C4-2B (cell line): ENCODE measurements around the gene ANXA3.

Experiments
- H3K27ac ChIP-seq: fragments of 450-650 bp; 2 replicates; pipeline ENCODE4 v1.5.1; 2017
- ZFX ChIP-seq: fragments of 450-650 bp; IDR thresholded peaks from 2 replicates; pipeline ENCODE4 v1.6.1; 2017
- TF ChIP-seq, protein P1 (sequence below): fragments of 450-650 bp; conservative IDR thresholded peaks from 2 replicates; pipeline ENCODE4 v1.5.1; 2017; ENCODE audit warnings: mild to moderate bottlenecking

The ANXA3 gene

DNA sequence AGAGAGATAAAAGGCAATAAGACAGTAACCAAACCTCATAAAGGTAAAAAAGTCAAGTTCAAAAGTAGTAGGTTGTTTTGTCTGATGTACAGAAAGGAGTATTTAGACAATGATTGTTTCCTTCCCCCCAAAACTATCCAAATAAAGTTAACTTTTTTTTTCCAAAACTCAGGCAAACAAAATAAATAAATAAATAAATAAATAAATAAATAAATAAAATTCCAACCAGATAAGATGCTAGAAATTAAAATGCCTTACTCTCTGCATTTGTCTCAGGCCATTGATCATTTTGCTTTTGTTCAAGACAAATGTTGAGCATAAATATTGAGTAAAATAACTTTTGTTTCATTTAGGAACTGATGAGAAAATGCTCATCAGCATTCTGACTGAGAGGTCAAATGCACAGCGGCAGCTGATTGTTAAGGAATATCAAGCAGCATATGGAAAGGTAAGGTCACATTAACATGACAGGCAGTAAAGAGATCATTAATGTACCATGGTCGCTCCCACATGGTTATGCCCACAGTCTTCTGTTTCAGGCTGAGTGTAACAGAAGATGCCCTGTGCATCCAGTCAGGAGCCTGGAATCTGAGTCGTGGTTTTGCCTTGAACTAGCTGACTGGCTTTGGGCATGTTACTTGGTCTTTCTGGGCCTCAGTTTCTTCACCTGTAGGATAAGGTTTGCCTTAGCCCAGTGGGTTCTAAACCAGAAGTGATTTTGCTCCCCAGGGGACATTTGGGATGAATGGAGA, 27.3 kb downstream of the ANXA3 start:
- TF ChIP-seq, protein P1, sequence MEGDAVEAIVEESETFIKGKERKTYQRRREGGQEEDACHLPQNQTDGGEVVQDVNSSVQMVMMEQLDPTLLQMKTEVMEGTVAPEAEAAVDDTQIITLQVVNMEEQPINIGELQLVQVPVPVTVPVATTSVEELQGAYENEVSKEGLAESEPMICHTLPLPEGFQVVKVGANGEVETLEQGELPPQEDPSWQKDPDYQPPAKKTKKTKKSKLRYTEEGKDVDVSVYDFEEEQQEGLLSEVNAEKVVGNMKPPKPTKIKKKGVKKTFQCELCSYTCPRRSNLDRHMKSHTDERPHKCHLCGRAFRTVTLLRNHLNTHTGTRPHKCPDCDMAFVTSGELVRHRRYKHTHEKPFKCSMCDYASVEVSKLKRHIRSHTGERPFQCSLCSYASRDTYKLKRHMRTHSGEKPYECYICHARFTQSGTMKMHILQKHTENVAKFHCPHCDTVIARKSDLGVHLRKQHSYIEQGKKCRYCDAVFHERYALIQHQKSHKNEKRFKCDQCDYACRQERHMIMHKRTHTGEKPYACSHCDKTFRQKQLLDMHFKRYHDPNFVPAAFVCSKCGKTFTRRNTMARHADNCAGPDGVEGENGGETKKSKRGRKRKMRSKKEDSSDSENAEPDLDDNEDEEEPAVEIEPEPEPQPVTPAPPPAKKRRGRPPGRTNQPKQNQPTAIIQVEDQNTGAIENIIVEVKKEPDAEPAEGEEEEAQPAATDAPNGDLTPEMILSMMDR = no peak
- no peak for TF ChIP-seq ZFX

GRCh38 chr4:78581618-78582017, 30.0 kb downstream of the ANXA3 start:
- no peak overlapping the region for H3K27ac ChIP-seq
- TF ChIP-seq, protein P1 = no peak
- TF ChIP-seq ZFX = no peak

More for the DNA sequence above, 27.3 kb downstream of the ANXA3 start:
- H3K27ac ChIP-seq = no peak overlapping the region

DNA sequence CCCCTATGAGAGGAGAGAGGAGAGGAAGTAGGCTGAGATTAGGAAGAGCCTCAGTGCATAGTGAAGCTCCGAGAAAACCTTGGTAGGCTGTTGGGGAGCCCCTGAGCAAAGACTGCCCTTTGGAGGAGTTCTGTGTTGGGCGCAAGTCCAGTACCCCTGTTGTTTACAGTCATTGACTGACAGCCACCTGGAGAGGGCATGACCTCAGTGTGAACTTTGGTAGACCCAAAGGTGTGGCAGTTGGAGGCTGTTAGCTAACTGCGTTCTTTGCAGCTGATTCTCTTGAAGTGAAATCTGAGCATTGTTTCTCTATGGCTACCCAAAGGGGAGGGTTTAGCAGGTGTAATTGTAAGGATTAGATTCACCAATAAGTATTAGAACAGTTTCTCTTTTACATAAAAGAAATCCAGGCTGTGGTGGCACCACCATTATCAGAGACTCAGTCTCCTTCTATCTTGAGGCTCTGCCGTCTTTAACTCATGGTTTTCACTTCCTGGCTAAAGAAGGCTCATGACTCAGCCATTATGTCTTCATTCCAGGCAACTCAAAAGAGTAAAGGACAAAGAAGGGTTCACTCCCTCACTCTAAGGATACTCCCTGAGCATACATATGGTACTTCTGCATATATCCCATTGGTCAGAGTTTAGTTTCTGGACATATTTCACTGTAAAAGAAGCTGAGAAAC, 33.4 kb downstream of the ANXA3 start:
- TF ChIP-seq ZFX = no peak
- TF ChIP-seq, protein P1 = no peak
- no peak overlapping the region for H3K27ac ChIP-seq

- H3K27ac ChIP-seq = no peak overlapping the region
- TF ChIP-seq, protein P1 = no peak
- TF ChIP-seq ZFX = no peak
These were observed 34.1 kb downstream of the ANXA3 start for GRCh38 chr4:78585633-78586032.

DNA sequence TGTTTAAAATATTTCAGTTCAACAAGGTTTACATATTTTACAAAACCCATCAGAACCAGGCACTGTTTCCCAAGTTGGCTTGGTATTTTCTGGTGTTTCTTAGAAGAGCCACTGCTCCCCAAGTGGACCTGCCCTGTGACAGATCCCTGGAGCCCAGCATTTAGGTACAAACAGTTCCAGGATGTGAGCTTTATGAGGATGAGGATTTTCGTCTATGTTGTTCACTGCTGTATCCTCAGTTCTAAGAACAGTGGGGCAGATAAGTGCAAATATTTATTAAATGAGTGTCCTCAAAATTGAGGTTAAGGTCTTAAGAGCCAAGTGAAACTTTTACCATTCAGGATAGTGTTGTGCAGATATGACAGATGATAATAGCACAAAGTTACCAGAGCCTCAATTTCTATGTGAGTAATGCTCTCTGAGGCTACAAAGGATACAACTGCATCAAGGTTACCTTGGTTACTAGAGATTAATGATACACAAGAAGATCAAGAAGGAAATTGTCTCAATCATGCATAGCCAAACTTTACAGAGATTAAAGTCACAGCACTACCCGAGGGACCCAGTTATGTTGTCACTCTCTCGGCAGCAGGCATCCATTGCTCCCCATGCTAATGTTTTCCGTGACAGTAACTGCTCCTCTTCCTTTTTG, 37.5 kb downstream of the ANXA3 start:
- TF ChIP-seq, protein P1 = no peak
- no peak for TF ChIP-seq ZFX
- no peak overlapping the region for H3K27ac ChIP-seq

DNA sequence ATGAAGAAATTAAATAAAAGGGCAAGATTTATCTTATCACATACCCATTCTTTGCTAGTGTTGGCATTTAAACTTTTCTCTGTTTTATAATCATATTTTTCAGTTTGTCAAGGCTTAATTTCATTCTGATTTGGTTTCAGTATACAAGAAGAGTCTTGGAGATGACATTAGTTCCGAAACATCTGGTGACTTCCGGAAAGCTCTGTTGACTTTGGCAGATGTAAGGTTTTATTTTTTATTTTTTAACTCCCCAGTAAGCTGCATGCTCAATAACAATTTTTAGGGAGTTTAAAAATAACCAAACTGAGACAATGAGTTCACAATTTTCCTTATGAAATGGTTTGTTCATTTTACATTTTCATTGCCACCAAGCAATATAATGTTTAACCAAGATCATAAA, 39.8 kb downstream of the ANXA3 start:
- H3K27ac ChIP-seq = no peak overlapping the region
- TF ChIP-seq, protein P1 = no peak
- TF ChIP-seq ZFX = no peak
